PFSK-1 (cell line): ENCODE measurements around the gene EIF4G1.

Source experiments
- FOXP2 ChIP-seq: optimal IDR thresholded peaks from 2 replicates; pipeline ENCODE3; 2011; ENCODE audit warnings: borderline replicate concordance, control low read depth, inconsistent platforms; ENCODE audit not compliant: insufficient read depth; ENCODE audit errors: extremely low read length, extremely low read depth
- TAF1 ChIP-seq: IDR thresholded peaks from 2 replicates; pipeline ENCODE4 v1.6.1; 2012; ENCODE audit warnings: low read length, control low read depth, borderline replicate concordance; ENCODE audit not compliant: insufficient read depth

- TF ChIP-seq FOXP2 (no peak), TAF1 (no peak)
Observed at GRCh38 chr3:184336547-184337398, 22.4 kb downstream of the EIF4G1 start.
